K562 (cell line): Measurements from ENCODE around the gene SLC35A2. TPM values are rescaled to one million over a fixed set of nuclear protein-coding genes. Genes with fewer than 3 reads are reported as not detected.

Source experiments
- BRF1 ChIP-seq: IDR thresholded peaks from 3 replicates; pipeline ENCODE4 v1.6.1; 2011; ENCODE audit warnings: borderline replicate concordance, mild to moderate bottlenecking; ENCODE audit not compliant: insufficient read length; ENCODE audit errors: extremely low read depth
- ESRRA ChIP-seq: fragments of 450-650 bp; IDR thresholded peaks from 2 replicates; pipeline ENCODE4 v1.6.1; 2014; ENCODE audit warnings: low read depth, mild to moderate bottlenecking, moderate library complexity, borderline replicate concordance
- ETV6 ChIP-seq, 3 experiments: fragments of 150-350 bp in 1 of 3; sonication (generic) in 1 of 3; formaldehyde crosslinking in 1 of 3; IDR thresholded peaks; 2 replicates each; pipeline versions ENCODE4 v1.6.1 to v1.8.0; 2014 to 2022; ENCODE audit warnings: borderline replicate concordance in 2 of 3, low read depth in 2 of 3, antibody characterized with exemption in 1 of 3, low read length in 1 of 3, mild to moderate bottlenecking in 1 of 3, missing genetic modification reagents in 1 of 3
- FOXP4 ChIP-seq: sonication (generic); formaldehyde crosslinking; IDR thresholded peaks from 2 replicates; pipeline ENCODE4 v1.8.0; 2022; ENCODE audit warnings: mild to moderate bottlenecking, missing genetic modification reagents, borderline replicate concordance
- HES1 ChIP-seq: fragments of 450-650 bp; IDR thresholded peaks from 2 replicates; pipeline ENCODE4 v1.6.1; 2016; ENCODE audit warnings: low read depth, mild to moderate bottlenecking, moderate library complexity
- HNRNPLL ChIP-seq: fragments of 200-400 bp; formaldehyde crosslinking; IDR thresholded peaks from 2 replicates; pipeline ENCODE4 v1.6.1; 2017; ENCODE audit warnings: low read length, low read depth, mild to moderate bottlenecking; ENCODE audit not compliant: poor library complexity, severe bottlenecking
- L3MBTL2 ChIP-seq: fragments of 450-650 bp; IDR thresholded peaks from 2 replicates; pipeline ENCODE4 v1.6.1; 2016; ENCODE audit warnings: mild to moderate bottlenecking, moderate library complexity
- MCM3 ChIP-seq: fragments of 450-650 bp; IDR thresholded peaks from 2 replicates; pipeline ENCODE4 v1.6.1; 2016
- MNT ChIP-seq, 2 experiments: fragments of 450-650 bp; conservative IDR thresholded peaks; 2 replicates each; pipeline ENCODE4 v1.6.1; 2017; ENCODE audit warnings: mild to moderate bottlenecking in 2 of 2, moderate library complexity in 2 of 2
- PATZ1 ChIP-seq: fragments of 250-450 bp; sonication (Bioruptor Pico); IDR thresholded peaks from 2 replicates; pipeline ENCODE4 v1.5.0; 2020; ENCODE audit warnings: mild to moderate bottlenecking, borderline replicate concordance
- PPARD ChIP-seq: fragments of 250-450 bp; sonication (Bioruptor Pico); IDR thresholded peaks from 2 replicates; pipeline ENCODE4 v1.8.0; 2022; ENCODE audit warnings: inconsistent platforms, mild to moderate bottlenecking, moderate library complexity
- TFAM ChIP-seq: fragments of 250-450 bp; sonication (Bioruptor Pico); conservative IDR thresholded peaks from 2 replicates; pipeline ENCODE4 v1.5.0; 2021; ENCODE audit warnings: mild to moderate bottlenecking, moderate library complexity
- ZBTB8A ChIP-seq: fragments of 450-650 bp; IDR thresholded peaks from 2 replicates; pipeline ENCODE4 v1.6.1; 2018; ENCODE audit warnings: mild to moderate bottlenecking, moderate library complexity; ENCODE audit not compliant: partially characterized antibody
- ZC3H11A ChIP-seq: IDR thresholded peaks from 2 replicates; pipeline ENCODE4 v1.6.1; 2012; ENCODE audit warnings: low read depth, low read length, improper control_type of control experiment
- polyA plus RNA-seq, 8 experiments: library from polyadenylated mRNA; depleted of rRNA in 4 of 8; stranded (reverse) in 5 of 8; unstranded in 3 of 8; fragments of >200 nt; fragmentation: Nextera tagmentation in 2 of 8; fragmentation: Illumina TruSeq in 1 of 8; extraction: Ambion mirVana in 2 of 8; extraction: Trizol in 1 of 8; gene quantifications; 2 replicates each; pipeline versions ENCODE4 v1.2.1 to v1.2.3, GENCODE V29; 2011 to 2014; ENCODE audit warnings: inconsistent platforms in 1 of 8, missing spikeins in 1 of 8
- total RNA-seq, 7 experiments: library from RNA; depleted of rRNA in 6 of 7; stranded (reverse); fragments of >200 nt in 6 of 7; fragmentation: Illumina TruSeq in 2 of 7; extraction: Trizol in 2 of 7; gene quantifications; 2 replicates each; pipeline versions ENCODE4 v1.2.1 to v1.2.3, GENCODE V29; 2011 to 2021; ENCODE audit warnings: low replicate concordance in 1 of 7
- TF ChIP-seq, protein P1 (sequence below): fragments of 250-450 bp; sonication (Bioruptor Pico); IDR thresholded peaks from 2 replicates; pipeline ENCODE4 v1.5.0; 2021

Gene SLC35A2
- total and polyA plus RNA-seq, 9 of the 15 experiments (the other 6 are each of a cell fraction or from before 2014, with no cell fraction given) = 3.3 to 38.9 (median 20.0) TPM

DNA sequence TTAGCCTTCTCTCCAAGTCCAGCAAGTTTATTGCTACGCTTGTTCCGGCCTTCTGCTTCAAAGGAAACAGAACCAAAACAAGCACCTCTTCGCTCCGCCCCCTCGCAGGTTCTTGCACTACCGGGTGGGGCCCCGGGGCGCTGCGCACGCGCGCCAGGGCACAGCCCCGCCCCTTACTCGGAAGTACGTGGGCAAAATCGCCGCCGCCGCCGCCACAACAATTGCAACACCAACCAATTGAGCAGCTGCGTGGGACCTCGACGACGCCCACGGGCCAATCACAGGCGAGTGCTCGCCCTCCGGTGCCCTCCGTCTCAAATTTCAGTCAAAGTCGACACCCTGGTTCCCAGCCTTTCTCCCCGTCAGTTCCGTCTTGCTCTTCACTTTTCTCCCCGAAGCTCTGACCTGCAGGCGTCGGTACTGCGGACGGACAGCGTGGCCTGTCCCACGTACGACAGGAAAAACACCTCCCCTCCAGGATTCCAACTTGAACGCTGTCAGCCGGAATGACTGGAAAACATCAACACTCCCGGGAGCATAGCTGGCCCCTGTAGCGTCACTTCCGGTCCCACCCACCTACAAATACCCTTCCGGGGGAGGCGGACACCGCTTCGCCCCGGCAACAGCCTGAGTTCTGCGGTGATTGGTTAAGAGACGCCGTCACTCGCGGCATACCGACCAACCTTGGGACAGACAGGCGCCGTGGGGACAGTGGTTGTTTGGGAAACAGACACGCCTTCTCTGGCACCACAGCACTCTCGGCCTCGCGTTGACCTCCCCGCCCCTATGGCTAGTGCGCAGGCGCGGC is 46.6 kb upstream of the SLC35A2 start (continued):
- TF ChIP-seq FOXP4 (CRISPR knock-in tag) (no peak), PPARD (CRISPR knock-in tag) (no peak), TFAM (no peak), ZC3H11A (no peak), HNRNPLL (no peak), MNT (conservative IDR thresholded peaks at IDR 0.05) (peak; percentile 69 to 85), ETV6 (IDR thresholded peaks at IDR 0.05; ENCODE audit: borderline replicate concordance in 1 of 2, low read depth in 2 of 2, low read length in 1 of 2) (no peak), ETV6 (CRISPR knock-in tag; IDR thresholded peaks at IDR 0.05; ENCODE audit: borderline replicate concordance) (no peak), L3MBTL2 (peak; percentile 69), PATZ1 (CRISPR knock-in tag) (no peak), BRF1 (no peak), ESRRA (peak; percentile 36; the same call in 1 of the 2 replicates), ZBTB8A (no peak), HES1 (peak; percentile 24; the same call in 1 of the 2 replicates), MCM3 (no peak)
- TF ChIP-seq, protein P1, sequence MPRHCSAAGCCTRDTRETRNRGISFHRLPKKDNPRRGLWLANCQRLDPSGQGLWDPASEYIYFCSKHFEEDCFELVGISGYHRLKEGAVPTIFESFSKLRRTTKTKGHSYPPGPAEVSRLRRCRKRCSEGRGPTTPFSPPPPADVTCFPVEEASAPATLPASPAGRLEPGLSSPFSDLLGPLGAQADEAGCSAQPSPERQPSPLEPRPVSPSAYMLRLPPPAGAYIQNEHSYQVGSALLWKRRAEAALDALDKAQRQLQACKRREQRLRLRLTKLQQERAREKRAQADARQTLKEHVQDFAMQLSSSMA (CRISPR knock-in tag) = no peak
